Ishikawa (cell line): Measurements from ENCODE around the gene NIPSNAP3A.

Source experiments
- CEBPB ChIP-seq: IDR thresholded peaks from 2 replicates; pipeline ENCODE4 v1.6.1; 2012
- CREB1 ChIP-seq: IDR thresholded peaks from 2 replicates; pipeline ENCODE4 v1.6.1; 2012; ENCODE audit warnings: low read depth
- EP300 ChIP-seq: IDR thresholded peaks from 2 replicates; pipeline ENCODE4 v1.6.1; 2012; ENCODE audit warnings: borderline replicate concordance
- FOXM1 ChIP-seq: IDR thresholded peaks from 2 replicates; pipeline ENCODE4 v1.6.1; 2012; ENCODE audit warnings: low read depth, borderline replicate concordance
- NFIC ChIP-seq: IDR thresholded peaks from 2 replicates; pipeline ENCODE4 v1.6.1; 2012
- REST ChIP-seq: IDR thresholded peaks from 2 replicates; pipeline ENCODE4 v1.6.1; 2012; ENCODE audit warnings: low read depth, mild to moderate bottlenecking

- TF ChIP-seq REST (no peak), CEBPB (no peak), EP300 (no peak), FOXM1 (no peak), NFIC (no peak), CREB1 (no peak)
Measured at GRCh38 chr9:104783588-104783987, 36.1 kb downstream of the NIPSNAP3A start.
